Activated CD8-positive, alpha-beta T cell treated with anti-CD3 and anti-CD28 coated beads for 36 hours (primary cell): ENCODE results near the gene CMTM5. TPM values are rescaled to one million over a fixed set of nuclear protein-coding genes. Genes with fewer than 3 reads are reported as not detected.

Experiments used
- ATAC-seq: fragments of 200-7000 bp; cut with Tn5 transposase; one replicate; pipeline ENCODE4 v1.10.0; 2021; ENCODE audit warnings: mild to moderate bottlenecking, moderate library complexity
- CTCF ChIA-PET: fragments of 350-600 bp; sonication (Branson Sonifier 250); formaldehyde crosslinking; loops from one replicate; lab custom pipeline; 2021; ENCODE audit warnings: antibody characterized with exemption; lab: Charles Lee
- POLR2A ChIA-PET: fragments of 350-600 bp; sonication (Branson Sonifier 250); formaldehyde crosslinking; loops from one replicate; lab custom pipeline; 2021; ENCODE audit warnings: antibody characterized with exemption; lab: Charles Lee
- DNase-seq: peaks from one replicate; pipeline ENCODE4 v3.0.0-alpha.2; 2020
- H3K27ac Mint-ChIP-seq: one replicate; pipeline ENCODE4 v1.8.0; 2021; ENCODE audit warnings: mild to moderate bottlenecking, mixed read lengths
- H3K27me3 Mint-ChIP-seq: one replicate; pipeline ENCODE4 v1.8.0; 2021; ENCODE audit warnings: mixed read lengths
- H3K36me3 Mint-ChIP-seq: one replicate; pipeline ENCODE4 v1.8.0; 2021; ENCODE audit warnings: low read depth, mixed read lengths
- H3K4me1 Mint-ChIP-seq: one replicate; pipeline ENCODE4 v1.8.0; 2021; ENCODE audit warnings: low read depth, mixed read lengths
- H3K4me3 Mint-ChIP-seq: one replicate; pipeline ENCODE4 v1.8.0; 2021; ENCODE audit warnings: mild to moderate bottlenecking, moderate library complexity, mixed read lengths
- H3K9me3 Mint-ChIP-seq: one replicate; pipeline ENCODE4 v1.8.0; 2021; ENCODE audit warnings: mixed read lengths
- intact Hi-C: fragments of 100-400 bp; cut with micrococcal nuclease; formaldehyde crosslinking; loops from one replicate; pipeline ENCODE4 v1.10.0; 2022
- total RNA-seq, 2 experiments: library from RNA; stranded (reverse); gene quantifications; one replicate each; pipeline ENCODE4 v1.2.3, GENCODE V29; 2021
- TF ChIP-seq, protein P1 (sequence below): fragments of 200-600 bp; IDR thresholded peaks from one replicate; pipeline ENCODE4 v1.8.0; 2022; ENCODE audit warnings: antibody characterized with exemption, mild to moderate bottlenecking

The CMTM5 gene
- total RNA-seq, 2 experiments from 2014 or later = not detected

DNA sequence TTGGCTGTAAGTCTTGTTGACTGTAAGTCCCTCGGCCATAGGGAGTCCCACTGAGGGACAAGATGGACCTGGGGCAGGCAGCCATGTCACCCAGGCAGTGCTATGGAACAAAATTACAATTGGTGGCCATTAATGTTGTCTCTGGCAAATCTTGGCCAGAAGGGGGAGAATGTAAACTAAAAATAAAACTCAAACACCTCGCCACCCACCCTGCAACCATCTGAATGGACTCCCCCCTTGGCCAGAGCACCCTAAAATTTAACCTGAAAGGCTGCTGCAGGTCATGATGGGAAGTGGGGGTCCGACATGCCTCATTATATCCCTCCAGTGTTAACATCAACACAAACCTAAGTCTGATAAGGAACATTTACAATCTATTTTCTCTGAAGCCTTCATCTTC, 32.4 kb upstream of the CMTM5 start:
- intact Hi-C loops = no loop called here
- H3K9me3 Mint-ChIP-seq = peaks cover 2% of the 10 kb centered on the region
- no peak for DNase-seq
- peaks cover 3% of the 10 kb centered on the region for H3K36me3 Mint-ChIP-seq
- ATAC-seq = no peak
- no peak overlapping the region for H3K27ac Mint-ChIP-seq
- no peak overlapping the region for H3K4me3 Mint-ChIP-seq
- ChIA-PET POLR2A (interaction anchor here (0.7 kb wide), 1 partner anchor 22 kb away, joined by 3 read pairs; no protein-coding TSS in a partner anchor), CTCF (interaction anchor here (1.3 kb wide), 1 partner anchor 36 kb away, joined by 8 read pairs; no protein-coding TSS in a partner anchor)
- TF ChIP-seq, protein P1, sequence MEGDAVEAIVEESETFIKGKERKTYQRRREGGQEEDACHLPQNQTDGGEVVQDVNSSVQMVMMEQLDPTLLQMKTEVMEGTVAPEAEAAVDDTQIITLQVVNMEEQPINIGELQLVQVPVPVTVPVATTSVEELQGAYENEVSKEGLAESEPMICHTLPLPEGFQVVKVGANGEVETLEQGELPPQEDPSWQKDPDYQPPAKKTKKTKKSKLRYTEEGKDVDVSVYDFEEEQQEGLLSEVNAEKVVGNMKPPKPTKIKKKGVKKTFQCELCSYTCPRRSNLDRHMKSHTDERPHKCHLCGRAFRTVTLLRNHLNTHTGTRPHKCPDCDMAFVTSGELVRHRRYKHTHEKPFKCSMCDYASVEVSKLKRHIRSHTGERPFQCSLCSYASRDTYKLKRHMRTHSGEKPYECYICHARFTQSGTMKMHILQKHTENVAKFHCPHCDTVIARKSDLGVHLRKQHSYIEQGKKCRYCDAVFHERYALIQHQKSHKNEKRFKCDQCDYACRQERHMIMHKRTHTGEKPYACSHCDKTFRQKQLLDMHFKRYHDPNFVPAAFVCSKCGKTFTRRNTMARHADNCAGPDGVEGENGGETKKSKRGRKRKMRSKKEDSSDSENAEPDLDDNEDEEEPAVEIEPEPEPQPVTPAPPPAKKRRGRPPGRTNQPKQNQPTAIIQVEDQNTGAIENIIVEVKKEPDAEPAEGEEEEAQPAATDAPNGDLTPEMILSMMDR = no peak
- H3K27me3 Mint-ChIP-seq = peaks cover 4% of the 10 kb centered on the region
- H3K4me1 Mint-ChIP-seq = no peaks in the 10 kb centered on the region

DNA sequence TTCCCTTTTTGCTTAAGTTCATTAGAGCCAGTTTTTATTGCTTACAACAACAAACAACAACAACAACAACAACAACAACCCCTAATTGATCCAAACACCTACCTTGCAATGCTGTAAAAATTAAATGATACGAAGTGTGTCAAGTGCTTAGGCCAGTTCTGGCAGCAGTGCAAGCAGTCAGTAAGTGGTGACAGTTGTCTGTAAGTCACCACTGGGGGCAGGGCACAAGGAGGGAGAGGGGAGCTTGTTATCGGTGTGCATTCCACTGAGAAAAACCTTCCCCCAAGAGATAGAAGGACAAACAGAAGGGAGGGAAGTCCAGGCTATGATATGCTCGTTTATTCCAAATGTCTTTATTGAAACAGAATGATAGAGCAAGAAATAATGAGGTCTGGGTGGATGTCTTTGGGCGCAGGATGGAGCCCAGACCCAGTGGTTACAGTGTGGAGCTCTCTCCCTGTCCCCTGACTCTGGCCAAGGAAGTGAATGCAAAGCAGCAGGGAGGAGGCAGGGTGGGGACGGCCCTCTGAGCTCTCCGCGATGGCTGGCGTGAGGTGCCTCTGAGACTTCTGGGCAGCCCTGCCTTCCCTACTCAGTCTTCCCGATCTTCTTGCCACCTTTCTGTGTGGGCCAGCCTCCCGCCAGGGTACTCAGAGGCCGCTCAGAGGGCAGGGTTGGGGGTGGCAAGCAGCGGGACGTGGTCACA, 30.7 kb upstream of the CMTM5 start:
- TF ChIP-seq, protein P1 = no peak
- no peaks in the 10 kb centered on the region for H3K9me3 Mint-ChIP-seq
- intact Hi-C loops = no loop called here
- POLR2A ChIA-PET = interaction anchor here (1.2 to 1.5 kb wide), 2 partner anchors 34 to 44 kb away, joined by 3 read pairs; partner anchors contain the start of gene PPP1R3E
- H3K4me1 Mint-ChIP-seq = no peaks in the 10 kb centered on the region
- H3K4me3 Mint-ChIP-seq = no peak overlapping the region
- no peak for DNase-seq
- H3K27me3 Mint-ChIP-seq = peaks cover 7% of the 10 kb centered on the region
- CTCF ChIA-PET = interaction anchor here (1.1 to 1.9 kb wide), 4 partner anchors 12 to 122 kb away, joined by 3 to 8 read pairs (median 5); no protein-coding TSS in a partner anchor
- ATAC-seq = no peak
- no peaks in the 10 kb centered on the region for H3K36me3 Mint-ChIP-seq
- H3K27ac Mint-ChIP-seq = no peak overlapping the region

DNA sequence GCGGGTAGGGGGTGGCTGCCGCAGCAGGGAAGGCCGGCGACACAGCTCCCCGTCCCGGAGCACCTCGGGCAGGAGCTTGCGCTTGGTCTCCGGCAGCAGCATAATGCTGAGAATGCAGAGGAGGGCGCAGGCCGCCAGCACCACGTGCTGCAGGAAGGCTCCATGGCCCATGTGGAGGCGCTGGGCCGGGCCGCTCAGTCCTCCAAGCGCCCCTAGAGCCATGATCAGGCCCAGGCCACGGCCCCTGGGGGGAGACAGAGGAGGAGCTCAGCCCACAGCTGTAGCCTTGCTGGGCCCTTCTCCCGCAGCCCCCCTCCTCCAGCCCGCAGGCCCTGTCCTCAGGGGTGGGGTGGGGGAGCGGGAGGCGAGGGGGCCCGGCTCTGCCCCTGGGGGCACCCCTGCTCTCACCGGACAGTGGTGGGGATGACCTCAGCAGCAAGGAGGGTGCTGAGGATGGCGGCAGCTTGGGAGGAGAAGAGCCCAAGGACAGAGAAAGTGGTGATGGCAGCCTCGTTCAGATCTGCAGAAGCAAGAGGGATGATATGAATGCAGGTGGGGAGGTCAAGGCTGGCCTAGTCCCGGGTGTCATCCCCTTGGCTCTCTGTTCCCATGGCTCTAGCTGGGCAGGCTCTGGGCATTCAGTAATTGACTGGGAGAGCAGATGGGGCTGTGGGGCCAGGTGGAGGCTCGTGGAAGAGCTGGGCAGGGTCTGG, 30.0 kb upstream of the CMTM5 start:
- H3K4me1 Mint-ChIP-seq = peaks cover 2% of the 10 kb centered on the region
- CTCF ChIA-PET = interaction anchor here (1.2 to 1.9 kb wide), 2 partner anchors 18 to 33 kb away, joined by 3 to 6 read pairs; no protein-coding TSS in a partner anchor
- intact Hi-C loops = no loop called here
- ATAC-seq (no peak), DNase-seq (no peak)
- TF ChIP-seq, protein P1 = no peak
- no peak overlapping the region for H3K4me3 Mint-ChIP-seq
- H3K27me3 Mint-ChIP-seq = peaks cover 10% of the 10 kb centered on the region
- H3K36me3 Mint-ChIP-seq = no peaks in the 10 kb centered on the region
- no peak overlapping the region for H3K27ac Mint-ChIP-seq
- POLR2A ChIA-PET = interaction anchor here (1.5 kb wide), 1 partner anchor 33 kb away, joined by 3 read pairs; no protein-coding TSS in a partner anchor
- H3K9me3 Mint-ChIP-seq = no peaks in the 10 kb centered on the region

DNA sequence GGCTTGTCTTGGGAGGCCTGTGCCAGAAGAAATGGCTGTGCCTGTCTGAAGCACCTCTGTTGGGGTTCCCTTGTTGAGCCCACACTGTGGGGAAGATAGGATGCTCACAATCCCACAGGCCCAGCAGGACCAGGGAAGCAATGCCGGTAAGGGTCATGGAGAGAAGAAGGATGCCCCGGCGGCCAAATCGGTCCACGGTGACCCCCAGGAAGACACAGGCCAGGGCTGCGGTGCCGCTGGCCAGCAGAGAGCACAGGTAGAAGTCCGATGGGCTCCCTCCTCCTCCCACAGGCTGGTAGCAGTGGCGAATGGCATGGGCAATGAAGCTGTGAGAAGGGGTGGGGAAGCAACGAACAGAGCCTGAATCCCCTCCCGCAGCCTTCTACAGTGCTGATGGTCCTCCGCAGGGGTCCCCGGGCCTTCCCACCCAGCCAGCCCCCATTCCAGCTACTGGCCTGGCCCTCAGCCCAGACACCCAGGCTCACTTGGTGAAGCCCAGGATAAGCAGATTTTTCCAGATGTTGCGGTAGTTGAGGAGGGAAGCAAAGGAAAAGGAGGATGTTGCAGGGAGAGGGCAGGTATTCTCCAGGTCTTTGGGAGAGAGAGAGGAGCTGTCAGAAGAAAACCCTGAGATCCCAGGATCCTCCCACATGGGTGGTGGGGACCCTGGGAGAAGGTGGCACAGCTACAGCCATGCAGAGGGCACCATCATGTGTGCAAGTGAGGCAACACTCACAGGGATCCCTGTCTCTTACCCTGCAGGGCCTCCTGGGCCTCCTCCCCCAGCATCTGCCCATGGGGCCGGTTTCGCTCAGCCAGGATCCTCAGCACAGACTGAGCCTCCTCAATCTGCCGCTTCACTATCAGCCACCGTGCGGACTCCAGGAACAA, 29.2 kb upstream of the CMTM5 start:
- H3K4me3 Mint-ChIP-seq = no peak overlapping the region
- ATAC-seq (no peak), DNase-seq (no peak)
- peaks cover 10% of the 10 kb centered on the region for H3K27me3 Mint-ChIP-seq
- TF ChIP-seq, protein P1 = no peak
- no peak overlapping the region for H3K27ac Mint-ChIP-seq
- CTCF ChIA-PET = interaction anchor here (1.2 to 1.9 kb wide), 2 partner anchors 19 to 32 kb away, joined by 3 to 6 read pairs; no protein-coding TSS in a partner anchor
- no peaks in the 10 kb centered on the region for H3K9me3 Mint-ChIP-seq
- POLR2A ChIA-PET = no interaction called here
- H3K4me1 Mint-ChIP-seq = peaks cover 2% of the 10 kb centered on the region
- intact Hi-C loops = no loop called here
- no peaks in the 10 kb centered on the region for H3K36me3 Mint-ChIP-seq
